Activated naive CD8-positive, alpha-beta T cell treated with anti-CD3 and anti-CD28 coated beads, Interleukin-2, amount 10 ng/mL, durations not matched to agents 7 days and 5 days (primary cell): ENCODE measurements around the gene NCOR1. TPM values are rescaled to one million over a fixed set of nuclear protein-coding genes. Genes with fewer than 3 reads are reported as not detected.

Experiments
- ATAC-seq: fragments of 150-1000 bp; cut with Tn5 transposase; one replicate; pipeline ENCODE4 v1.10.0; 2021; ENCODE audit warnings: low read depth, moderate library complexity
- POLR2A ChIA-PET: fragments of 350-600 bp; sonication (Branson Sonifier 250); formaldehyde crosslinking; loops from one replicate; lab custom pipeline; 2021; ENCODE audit warnings: antibody characterized with exemption; lab: Charles Lee
- DNase-seq: peaks from one replicate; pipeline ENCODE4 v3.0.0; 2021
- H3K27ac Mint-ChIP-seq: one replicate; pipeline ENCODE4 v1.8.0; 2022; ENCODE audit warnings: mild to moderate bottlenecking, mixed read lengths
- H3K27me3 Mint-ChIP-seq: one replicate; pipeline ENCODE4 v1.8.0; 2022; ENCODE audit warnings: mild to moderate bottlenecking, moderate library complexity, mixed read lengths
- H3K36me3 Mint-ChIP-seq: one replicate; pipeline ENCODE4 v1.8.0; 2021; ENCODE audit warnings: mild to moderate bottlenecking, mixed read lengths
- H3K4me1 Mint-ChIP-seq: one replicate; pipeline ENCODE4 v1.8.0; 2021; ENCODE audit warnings: mixed read lengths
- H3K4me3 Mint-ChIP-seq: one replicate; pipeline ENCODE4 v1.8.0; 2022; ENCODE audit warnings: mild to moderate bottlenecking, moderate library complexity, mixed read lengths
- H3K9me3 Mint-ChIP-seq: one replicate; pipeline ENCODE4 v1.8.0; 2021; ENCODE audit warnings: mixed read lengths
- total RNA-seq, 2 experiments: library from RNA; stranded (reverse); gene quantifications; one replicate each; pipeline ENCODE4 v1.2.3, GENCODE V29; 2021

The NCOR1 gene
- total RNA-seq, 2 experiments from 2014 or later = 157 to 161 TPM

- DNase-seq (no peak), ATAC-seq (no peak)
- no peak overlapping the region for H3K4me3 Mint-ChIP-seq
- H3K4me1 Mint-ChIP-seq = peaks cover 17% of the 10 kb centered on the region
- POLR2A ChIA-PET = no interaction called here
- H3K36me3 Mint-ChIP-seq = peaks cover 58% of the 10 kb centered on the region
- H3K27me3 Mint-ChIP-seq = no peaks in the 10 kb centered on the region
- H3K27ac Mint-ChIP-seq = no peak overlapping the region
- H3K9me3 Mint-ChIP-seq = peaks cover 1% of the 10 kb centered on the region
These were observed 164.5 kb downstream of the NCOR1 start for GRCh38 chr17:16050844-16051243.

- DNase-seq (no peak), ATAC-seq (no peak)
- Mint-ChIP-seq H3K27ac (no peak overlapping the region), H3K36me3 (peaks cover 50% of the 10 kb centered on the region), H3K4me1 (peaks cover 15% of the 10 kb centered on the region), H3K9me3 (peaks cover 1% of the 10 kb centered on the region), H3K27me3 (no peaks in the 10 kb centered on the region), H3K4me3 (no peak overlapping the region)
- POLR2A ChIA-PET = no interaction called here
These were observed 166.4 kb downstream of the NCOR1 start for GRCh38 chr17:16048811-16049449.

- no peak for DNase-seq
- ATAC-seq = no peak
- Mint-ChIP-seq H3K36me3 (peaks cover 44% of the 10 kb centered on the region), H3K4me3 (no peak overlapping the region), H3K4me1 (peaks cover 15% of the 10 kb centered on the region), H3K27ac (no peak overlapping the region), H3K27me3 (no peaks in the 10 kb centered on the region), H3K9me3 (no peaks in the 10 kb centered on the region)
- POLR2A ChIA-PET = no interaction called here
These were observed 168.4 kb downstream of the NCOR1 start for GRCh38 chr17:16046966-16047365.

GRCh38 chr17:16044487-16044886 is 170.8 kb downstream of the NCOR1 start:
- DNase-seq = no peak
- Mint-ChIP-seq H3K4me3 (no peak overlapping the region), H3K27me3 (no peaks in the 10 kb centered on the region), H3K4me1 (peaks cover 15% of the 10 kb centered on the region), H3K36me3 (peaks cover 49% of the 10 kb centered on the region), H3K9me3 (no peaks in the 10 kb centered on the region), H3K27ac (no peak overlapping the region)
- no peak for ATAC-seq
- POLR2A ChIA-PET = no interaction called here

GRCh38 chr17:16040710-16041251 is 174.6 kb downstream of the NCOR1 start:
- Mint-ChIP-seq H3K9me3 (no peaks in the 10 kb centered on the region), H3K27me3 (no peaks in the 10 kb centered on the region), H3K36me3 (peaks cover 47% of the 10 kb centered on the region), H3K4me3 (no peak overlapping the region), H3K4me1 (peaks cover 5% of the 10 kb centered on the region), H3K27ac (no peak overlapping the region)
- DNase-seq (no peak), ATAC-seq (no peak)
- POLR2A ChIA-PET = no interaction called here

GRCh38 chr17:16037636-16038035 is 177.7 kb downstream of the NCOR1 start:
- POLR2A ChIA-PET = interaction anchor here (0.6 kb wide), 1 partner anchor 560 kb away, joined by 3 read pairs; no protein-coding TSS in a partner anchor
- Mint-ChIP-seq H3K27me3 (no peaks in the 10 kb centered on the region), H3K4me3 (no peak overlapping the region), H3K4me1 (peaks cover 10% of the 10 kb centered on the region), H3K27ac (no peak overlapping the region), H3K9me3 (no peaks in the 10 kb centered on the region), H3K36me3 (peaks cover 48% of the 10 kb centered on the region)
- no peak for ATAC-seq
- no peak for DNase-seq

GRCh38 chr17:16036261-16036660 is 179.1 kb downstream of the NCOR1 start:
- peaks cover 46% of the 10 kb centered on the region for H3K36me3 Mint-ChIP-seq
- H3K4me1 Mint-ChIP-seq = peaks cover 10% of the 10 kb centered on the region
- H3K27ac Mint-ChIP-seq = no peak overlapping the region
- ATAC-seq (no peak), DNase-seq (no peak)
- H3K9me3 Mint-ChIP-seq = no peaks in the 10 kb centered on the region
- H3K27me3 Mint-ChIP-seq = no peaks in the 10 kb centered on the region
- POLR2A ChIA-PET = no interaction called here
- no peak overlapping the region for H3K4me3 Mint-ChIP-seq

GRCh38 chr17:16033729-16034349 is 181.5 kb downstream of the NCOR1 start:
- POLR2A ChIA-PET = no interaction called here
- Mint-ChIP-seq H3K9me3 (no peaks in the 10 kb centered on the region), H3K27ac (no peak overlapping the region), H3K36me3 (peaks cover 51% of the 10 kb centered on the region), H3K4me1 (peaks cover 10% of the 10 kb centered on the region), H3K27me3 (no peaks in the 10 kb centered on the region), H3K4me3 (no peak overlapping the region)
- ATAC-seq (no peak), DNase-seq (no peak)

- H3K4me1 Mint-ChIP-seq = peaks cover 20% of the 10 kb centered on the region
- ATAC-seq (peak; percentile 100), DNase-seq (no peak)
- H3K27me3 Mint-ChIP-seq = no peaks in the 10 kb centered on the region
- peaks cover 67% of the 10 kb centered on the region for H3K36me3 Mint-ChIP-seq
- no peaks in the 10 kb centered on the region for H3K9me3 Mint-ChIP-seq
- H3K4me3 Mint-ChIP-seq = peak overlapping the region; percentile 51
- H3K27ac Mint-ChIP-seq = peak overlapping the region; percentile 74
- POLR2A ChIA-PET = interaction anchor here (1.5 kb wide), 1 partner anchor 28 kb away, joined by 7 read pairs; the partner anchor contains the start of genes TTC19 and ZSWIM7
These were observed 187.4 kb downstream of the NCOR1 start for GRCh38 chr17:16027708-16028584.

- H3K36me3 Mint-ChIP-seq = peaks cover 66% of the 10 kb centered on the region
- no peaks in the 10 kb centered on the region for H3K27me3 Mint-ChIP-seq
- DNase-seq = no peak
- H3K9me3 Mint-ChIP-seq = no peaks in the 10 kb centered on the region
- peaks cover 22% of the 10 kb centered on the region for H3K4me1 Mint-ChIP-seq
- H3K27ac Mint-ChIP-seq = peak overlapping the region; percentile 74
- POLR2A ChIA-PET = interaction anchor here (1.5 kb wide), 1 partner anchor 27 kb away, joined by 7 read pairs; the partner anchor contains the start of genes TTC19 and ZSWIM7
- H3K4me3 Mint-ChIP-seq = no peak overlapping the region
- ATAC-seq = no peak
These were observed 188.4 kb downstream of the NCOR1 start for GRCh38 chr17:16026895-16027294.

GRCh38 chr17:16025202-16025601 is 190.1 kb downstream of the NCOR1 start:
- ATAC-seq (no peak), DNase-seq (no peak)
- Mint-ChIP-seq H3K36me3 (peaks cover 66% of the 10 kb centered on the region), H3K9me3 (no peaks in the 10 kb centered on the region), H3K27me3 (no peaks in the 10 kb centered on the region), H3K4me3 (no peak overlapping the region), H3K4me1 (peaks cover 29% of the 10 kb centered on the region), H3K27ac (no peak overlapping the region)
- POLR2A ChIA-PET = no interaction called here

GRCh38 chr17:16023881-16024280 is 191.5 kb downstream of the NCOR1 start:
- peaks cover 31% of the 10 kb centered on the region for H3K4me1 Mint-ChIP-seq
- H3K27ac Mint-ChIP-seq = no peak overlapping the region
- POLR2A ChIA-PET = no interaction called here
- no peak for DNase-seq
- H3K9me3 Mint-ChIP-seq = no peaks in the 10 kb centered on the region
- peaks cover 59% of the 10 kb centered on the region for H3K36me3 Mint-ChIP-seq
- no peak for ATAC-seq
- H3K27me3 Mint-ChIP-seq = no peaks in the 10 kb centered on the region
- no peak overlapping the region for H3K4me3 Mint-ChIP-seq

GRCh38 chr17:16019347-16019746 is 196.0 kb downstream of the NCOR1 start:
- Mint-ChIP-seq H3K4me3 (no peak overlapping the region), H3K27me3 (no peaks in the 10 kb centered on the region), H3K4me1 (peaks cover 18% of the 10 kb centered on the region), H3K36me3 (peaks cover 40% of the 10 kb centered on the region), H3K27ac (no peak overlapping the region), H3K9me3 (no peaks in the 10 kb centered on the region)
- POLR2A ChIA-PET = no interaction called here
- no peak for DNase-seq
- no peak for ATAC-seq
